ENCODE data around the gene CABS1.

Gene CABS1

DNA sequence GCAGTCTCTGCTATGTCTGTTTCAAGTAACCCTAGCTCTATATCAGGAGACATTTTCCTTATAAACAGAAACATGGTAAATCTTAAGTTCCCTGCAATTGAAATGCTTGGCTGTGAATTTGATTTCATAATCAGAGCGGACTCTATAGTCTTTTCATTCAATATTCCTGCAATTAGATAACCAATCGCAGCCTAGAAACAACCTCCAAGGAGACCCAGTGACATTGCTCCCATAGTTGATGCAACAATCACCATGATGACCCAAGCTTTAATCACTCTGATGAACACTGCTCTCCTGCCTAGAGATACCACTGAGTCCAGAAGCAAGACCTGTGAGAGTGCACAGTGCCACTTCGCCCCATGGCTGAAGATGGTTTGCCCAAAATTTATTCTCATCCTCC, at the start of gene CABS1:
Gene CABS1, plus strand, starts transcription at position 301 of the 400 bp plus-strand sequence. Its CDS starts 59 bp downstream, at position 360.
- in situ Hi-C loops (cut with HindIII; ENCODE audit: low sequenced_read_pairs) = no loop called here

DNA sequence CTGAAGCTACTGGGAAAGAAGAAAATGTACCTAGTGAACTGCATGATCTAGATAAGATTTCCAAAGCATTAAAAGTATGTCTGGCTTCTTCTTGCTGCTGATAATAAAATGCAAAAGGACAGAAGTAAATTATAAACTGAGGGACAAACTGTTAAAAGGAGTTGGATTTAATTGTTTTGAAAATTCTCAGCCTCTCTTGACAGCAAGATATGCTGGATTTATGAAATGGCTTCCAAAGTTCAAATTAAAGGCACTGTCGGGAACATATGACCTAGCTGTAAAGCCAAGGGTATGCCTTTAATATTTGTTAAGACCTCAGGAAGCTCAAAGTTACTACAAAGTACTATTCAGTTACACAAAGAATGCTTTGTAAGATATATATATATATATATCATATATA, 46.1 kb upstream of the CABS1 start:
- in situ Hi-C loops (cut with HindIII; ENCODE audit: low sequenced_read_pairs) = no loop called here

DNA sequence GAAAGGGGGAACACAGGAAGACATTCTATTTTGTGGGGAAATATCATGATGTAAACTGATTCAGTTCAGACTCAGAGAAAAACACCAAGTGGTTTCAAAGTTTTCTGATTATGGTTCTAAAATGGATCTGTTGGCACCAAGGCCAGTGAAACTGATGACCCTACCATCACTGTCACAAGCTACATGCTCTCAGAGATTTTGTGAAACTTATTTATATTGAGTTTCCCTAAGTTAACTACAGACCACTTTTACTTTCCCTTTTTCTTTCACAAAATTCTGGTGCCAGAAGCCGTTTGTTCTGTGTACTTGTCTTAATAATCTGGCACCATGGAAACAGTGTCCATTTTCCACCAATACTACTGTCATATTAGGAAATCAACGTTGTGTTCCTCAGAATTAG, 43.4 kb upstream of the CABS1 start:
- in situ Hi-C loops (cut with HindIII; ENCODE audit: low sequenced_read_pairs) = no loop called here

DNA sequence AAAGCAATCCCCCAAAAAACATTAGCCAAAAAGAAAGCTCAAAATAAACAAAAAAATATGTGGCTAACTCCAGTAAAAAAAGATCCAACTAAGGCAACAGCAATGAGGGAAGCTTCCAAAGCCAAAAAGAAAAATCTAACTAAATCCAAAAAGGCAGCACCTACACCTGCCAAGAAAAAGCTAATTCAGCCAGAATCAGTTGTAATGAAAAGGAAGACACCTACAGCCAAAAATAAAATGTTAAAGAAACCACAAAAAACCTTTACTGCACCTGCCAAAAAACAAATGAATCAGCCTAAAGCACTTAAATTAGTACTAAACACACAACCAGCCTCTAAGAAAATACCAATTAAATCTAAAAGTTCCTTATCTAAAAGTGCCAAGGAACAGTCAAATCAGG, 37.2 kb upstream of the CABS1 start:
- in situ Hi-C loops (cut with HindIII; ENCODE audit: low sequenced_read_pairs) = loop anchor here (5.0 kb wide), 1 partner anchor 85 kb away; the partner anchor contains the start of gene SMR3B

DNA sequence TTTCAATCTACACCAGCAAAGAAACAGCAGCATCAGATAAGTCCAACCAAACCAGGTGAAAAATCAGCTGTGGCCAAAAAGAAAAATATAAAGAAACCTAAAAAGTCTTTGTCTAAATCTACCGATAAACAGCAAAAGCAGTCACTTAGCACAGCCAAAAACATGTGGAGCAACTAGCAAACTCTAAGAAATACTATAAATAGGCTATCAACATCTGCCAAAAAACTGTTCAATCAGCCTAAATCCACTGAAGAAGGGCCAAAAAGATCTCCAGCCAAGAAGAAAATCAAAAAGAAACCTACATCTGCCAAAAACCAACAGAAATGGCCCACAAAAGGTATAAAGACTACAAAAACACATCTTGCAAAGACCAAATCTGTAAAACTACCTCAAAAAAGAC, 36.7 kb upstream of the CABS1 start:
- in situ Hi-C loops (cut with HindIII; ENCODE audit: low sequenced_read_pairs) = loop anchor here (5.0 kb wide), 1 partner anchor 84 kb away; the partner anchor contains the start of gene SMR3B

DNA sequence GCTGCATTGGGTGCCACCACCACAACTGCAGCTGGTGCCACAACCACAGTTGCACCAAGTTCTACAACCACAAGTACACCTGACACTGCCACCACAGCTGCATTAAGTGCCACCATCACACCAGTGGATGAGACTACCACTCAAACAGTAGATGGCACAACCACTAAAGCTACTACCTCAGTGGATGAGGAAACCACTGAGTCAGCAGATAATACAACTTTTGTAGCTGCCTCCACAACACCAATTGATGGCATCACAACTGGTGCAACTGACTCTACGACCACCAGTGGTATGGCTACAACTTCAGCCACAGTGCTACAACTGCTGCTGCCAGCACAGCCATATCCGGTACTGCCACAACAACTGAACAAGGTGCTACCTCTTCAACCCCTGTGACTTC, 35.1 kb upstream of the CABS1 start:
- in situ Hi-C loops (cut with HindIII; ENCODE audit: low sequenced_read_pairs) = loop anchor here (5.0 kb wide), 1 partner anchor 83 kb away; the partner anchor contains the start of gene SMR3B

DNA sequence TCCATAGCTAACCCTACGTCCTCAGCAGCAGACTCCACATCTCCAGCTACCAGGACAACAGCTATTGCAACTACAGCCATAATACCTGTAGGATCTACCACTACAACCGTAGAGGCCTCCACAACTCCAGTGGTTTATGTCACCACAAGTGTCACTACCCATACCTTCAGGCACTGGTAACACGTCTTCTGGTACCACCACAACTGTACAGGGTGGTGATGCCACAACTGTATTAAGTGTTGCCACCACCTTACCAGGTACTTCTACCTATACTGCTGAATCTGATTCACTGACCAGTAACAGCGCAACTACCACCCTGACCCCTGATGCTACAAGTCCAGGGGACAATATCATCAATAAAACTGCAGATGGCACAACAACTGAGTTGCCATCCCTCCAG, 34.6 kb upstream of the CABS1 start:
- in situ Hi-C loops (cut with HindIII; ENCODE audit: low sequenced_read_pairs) = no loop called here

DNA sequence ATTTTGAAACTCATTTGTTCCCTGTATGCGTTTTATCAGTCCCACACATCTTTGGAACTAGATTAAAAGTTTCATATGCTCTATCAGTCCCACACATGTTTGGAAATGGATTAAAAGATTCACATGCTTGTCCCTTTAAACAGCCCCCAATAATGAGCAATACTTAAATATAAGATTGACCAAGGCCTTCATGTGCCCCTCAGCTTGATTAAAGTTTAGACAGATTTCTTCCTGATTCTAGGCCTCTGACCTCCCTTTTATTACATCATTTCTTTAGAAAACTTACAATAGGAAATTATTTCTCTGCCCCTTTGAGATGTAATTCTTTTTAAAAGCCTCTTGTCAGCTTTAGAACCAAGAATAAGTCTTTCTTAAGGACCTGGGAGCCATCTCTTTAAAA, 31.7 kb upstream of the CABS1 start:
- in situ Hi-C loops (cut with HindIII; ENCODE audit: low sequenced_read_pairs) = no loop called here

DNA sequence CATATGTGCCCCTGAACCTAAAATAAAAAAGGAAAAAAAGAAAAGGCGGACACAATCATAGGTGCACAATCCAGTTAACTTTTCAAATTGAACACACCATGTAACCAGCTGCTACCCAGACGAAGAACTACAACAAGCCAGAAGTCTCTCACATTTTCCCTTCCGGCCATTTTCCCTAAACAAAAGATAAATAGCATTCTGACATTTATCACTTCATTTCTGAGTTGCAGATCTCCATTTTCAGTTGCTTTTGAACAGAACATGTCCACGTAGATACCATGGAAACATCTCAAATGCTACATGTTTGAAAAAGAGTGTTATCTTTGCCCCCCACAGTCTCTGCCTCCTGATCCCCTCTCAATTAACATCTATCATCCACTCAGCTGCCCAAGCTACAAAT, 29.2 kb upstream of the CABS1 start:
- in situ Hi-C loops (cut with HindIII; ENCODE audit: low sequenced_read_pairs) = no loop called here

DNA sequence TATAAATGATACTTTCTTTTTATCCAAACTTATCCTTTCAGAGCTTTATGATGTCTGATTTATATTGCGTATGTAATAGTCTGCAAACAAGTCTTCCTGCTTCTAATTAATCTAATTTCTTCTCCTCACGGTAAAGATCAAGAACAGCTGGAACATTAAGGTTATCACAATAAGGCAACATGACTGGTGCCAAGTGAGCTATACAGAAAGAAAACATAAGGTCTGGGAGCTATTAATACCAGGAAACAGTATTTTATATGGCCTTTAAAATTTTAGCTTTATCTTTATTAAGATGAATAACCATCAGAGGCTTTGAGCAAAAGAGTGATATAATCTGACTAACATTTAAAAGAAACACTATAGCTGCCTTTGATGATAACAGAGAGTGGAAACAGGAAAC, 28.7 kb upstream of the CABS1 start:
- in situ Hi-C loops (cut with HindIII; ENCODE audit: low sequenced_read_pairs) = no loop called here

DNA sequence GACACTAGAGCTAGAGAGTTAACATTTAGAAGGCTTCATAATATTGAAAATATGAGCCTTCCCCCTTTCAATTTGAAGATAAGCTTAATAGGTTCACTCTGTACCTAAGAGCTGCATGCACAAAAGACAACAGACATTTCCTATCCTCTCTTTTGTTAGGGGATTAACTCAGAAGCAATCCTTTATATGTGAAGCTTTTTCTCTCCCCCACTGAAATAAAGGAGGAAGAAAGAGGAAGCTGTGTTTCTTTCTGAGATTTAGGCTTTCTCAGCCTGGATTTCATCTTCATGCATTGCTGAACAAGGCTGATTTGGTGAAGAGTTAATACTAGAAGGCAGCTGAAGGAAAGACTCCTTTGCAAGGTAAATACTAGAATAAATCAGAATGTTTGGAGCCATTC, 21.0 kb upstream of the CABS1 start:
- in situ Hi-C loops (cut with HindIII; ENCODE audit: low sequenced_read_pairs) = no loop called here

DNA sequence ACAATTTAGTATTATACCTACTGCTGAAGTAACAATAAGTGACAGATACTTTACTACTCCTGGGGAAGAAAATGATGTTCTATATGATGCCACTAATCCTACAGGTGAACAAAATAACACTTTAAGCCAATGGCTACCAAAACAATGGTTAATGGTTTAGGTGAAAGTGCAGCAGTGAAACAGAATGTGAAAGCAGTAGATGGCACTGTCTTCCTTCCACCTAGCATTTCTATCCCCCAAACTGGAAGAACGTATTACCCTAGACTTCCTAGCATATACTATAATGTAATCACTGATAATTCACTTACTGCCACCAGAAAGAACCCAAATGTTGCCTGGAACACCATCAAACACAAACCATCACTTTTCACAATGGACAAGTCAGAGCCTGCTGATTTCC, 18.9 kb upstream of the CABS1 start:
- in situ Hi-C loops (cut with HindIII; ENCODE audit: low sequenced_read_pairs) = no loop called here

DNA sequence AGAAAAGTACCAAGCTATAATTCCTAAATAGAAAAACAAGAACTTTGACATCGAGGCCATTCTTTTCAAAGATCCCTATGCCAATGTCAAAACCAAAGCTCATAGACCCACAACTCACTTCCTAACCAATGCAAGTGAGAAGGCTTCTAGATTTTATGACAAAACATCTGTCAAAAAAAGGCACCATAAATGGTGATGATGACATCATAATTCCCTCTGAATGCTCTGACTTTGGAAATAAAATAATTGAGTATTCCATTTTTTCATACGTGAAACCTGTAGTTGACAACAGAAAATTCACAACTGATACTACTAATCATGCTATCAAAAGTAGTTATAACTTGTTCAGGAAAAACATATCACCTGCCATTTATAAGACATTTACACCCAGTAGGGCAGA, 8.7 kb upstream of the CABS1 start:
- in situ Hi-C loops (cut with HindIII; ENCODE audit: low sequenced_read_pairs) = no loop called here

DNA sequence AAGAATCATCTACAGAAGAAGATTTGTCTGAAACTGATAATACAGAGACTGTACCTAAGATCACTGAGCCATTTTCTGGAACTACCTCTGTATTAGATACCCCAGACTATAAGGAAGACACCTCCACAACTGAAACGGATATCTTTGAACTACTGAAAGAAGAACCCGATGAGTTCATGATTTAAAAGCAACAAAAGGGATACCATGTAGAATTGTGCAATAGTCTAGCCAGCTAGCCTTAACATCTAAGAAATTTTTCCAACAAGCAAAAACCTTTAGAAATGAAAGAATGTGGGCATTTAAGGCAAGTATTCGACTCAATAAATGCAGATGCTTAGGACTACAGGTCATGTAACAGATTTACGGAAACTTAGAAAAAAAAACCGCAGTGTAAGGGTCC, 1.3 kb downstream of the CABS1 start:
- in situ Hi-C loops (cut with HindIII; ENCODE audit: low sequenced_read_pairs) = no loop called here

DNA sequence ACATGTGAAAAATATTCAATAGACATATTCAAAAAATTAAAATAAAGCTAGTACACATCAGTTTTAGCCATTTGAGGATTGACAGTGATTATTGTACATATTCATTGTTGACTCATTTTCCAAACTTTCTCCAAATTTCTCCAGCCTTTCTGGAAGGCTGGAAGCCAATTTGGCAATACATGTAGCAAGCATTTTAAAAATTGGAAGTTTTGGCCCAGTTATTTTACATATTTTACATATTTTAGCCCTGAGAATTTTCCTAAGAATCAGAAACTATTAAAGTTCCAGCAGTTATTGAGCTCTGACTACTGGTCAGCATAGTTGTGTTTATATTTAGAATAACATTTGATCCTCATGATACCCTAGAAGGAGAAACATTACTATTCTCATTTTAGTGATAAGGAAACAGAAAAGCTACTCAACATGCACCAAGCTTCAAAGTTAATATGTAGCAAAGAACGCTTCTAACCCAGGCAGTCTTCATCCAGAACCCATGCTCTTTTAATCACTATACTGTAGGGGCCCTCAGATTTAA, 3.2 kb downstream of the CABS1 start:
- in situ Hi-C loops (cut with HindIII; ENCODE audit: low sequenced_read_pairs) = no loop called here

DNA sequence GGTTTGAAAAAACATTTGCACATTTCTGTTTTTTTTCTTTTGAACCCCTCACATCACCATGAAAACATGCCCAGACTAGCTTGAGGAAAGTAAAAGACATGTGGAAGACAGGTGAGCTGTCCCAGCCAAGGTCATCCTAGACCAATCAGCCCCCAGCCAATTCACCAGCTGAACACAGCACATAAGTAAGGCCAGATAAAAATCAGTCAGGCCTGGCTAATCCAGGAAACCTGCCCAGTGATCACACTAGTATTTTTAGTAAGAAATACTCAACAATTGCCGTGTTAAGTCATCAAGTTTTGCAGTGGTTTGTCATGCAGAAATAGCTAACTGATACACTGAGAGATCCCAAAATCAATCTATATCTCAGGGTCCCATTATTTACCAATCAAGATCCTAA, 21.4 kb downstream of the CABS1 start:
- in situ Hi-C loops (cut with HindIII; ENCODE audit: low sequenced_read_pairs) = no loop called here

DNA sequence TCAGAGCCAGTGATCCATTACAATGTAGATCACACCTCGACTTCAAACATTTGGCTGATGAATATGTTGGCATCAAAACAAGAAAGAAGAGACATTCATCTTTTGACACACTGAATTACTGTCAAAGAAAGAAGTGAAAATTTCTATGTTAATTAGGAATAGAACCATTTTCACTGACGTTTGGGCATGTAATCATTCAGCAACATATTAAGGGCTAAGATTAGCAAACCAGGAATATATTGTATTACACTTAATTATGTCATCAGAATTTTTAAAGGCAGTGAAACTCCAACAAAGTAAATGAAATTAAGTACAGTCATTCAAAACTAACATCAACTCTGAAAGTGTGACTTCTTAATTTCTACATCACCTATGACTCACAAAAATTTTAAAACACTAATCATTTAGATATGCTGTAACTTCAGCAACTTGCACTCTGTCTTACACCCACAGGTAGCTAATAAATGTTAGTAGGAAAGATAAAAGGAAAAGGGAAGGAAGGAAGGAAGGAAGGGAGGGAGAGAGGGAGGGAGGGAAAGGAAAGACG, 24.4 kb downstream of the CABS1 start:
- in situ Hi-C loops (cut with HindIII; ENCODE audit: low sequenced_read_pairs) = no loop called here

DNA sequence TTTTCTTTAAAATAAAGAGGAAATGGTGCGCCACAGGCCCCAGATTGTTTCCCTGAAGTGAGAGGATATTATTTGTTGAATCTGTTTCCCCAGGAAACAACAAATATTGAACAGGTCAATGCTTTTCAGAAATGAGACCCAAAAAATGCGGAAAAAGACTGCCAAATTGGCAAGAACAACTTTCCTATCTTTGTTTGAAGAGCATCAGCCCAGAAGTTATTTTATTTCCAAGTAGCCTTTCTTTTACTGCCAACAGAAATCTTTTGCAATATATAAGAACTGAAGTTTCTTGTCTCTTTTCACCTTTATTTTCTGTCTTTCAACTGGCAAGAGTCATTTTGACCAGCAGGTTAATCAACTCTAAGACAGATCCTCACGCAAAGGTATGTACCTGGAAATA, 25.7 kb downstream of the CABS1 start, which contains the start of gene SMR3A:
Gene SMR3A, plus strand, starts transcription at position 301 of the 400 bp plus-strand sequence. CDS start 1,356 bp downstream, outside the sequence.
- in situ Hi-C loops (cut with HindIII; ENCODE audit: low sequenced_read_pairs) = no loop called here

DNA sequence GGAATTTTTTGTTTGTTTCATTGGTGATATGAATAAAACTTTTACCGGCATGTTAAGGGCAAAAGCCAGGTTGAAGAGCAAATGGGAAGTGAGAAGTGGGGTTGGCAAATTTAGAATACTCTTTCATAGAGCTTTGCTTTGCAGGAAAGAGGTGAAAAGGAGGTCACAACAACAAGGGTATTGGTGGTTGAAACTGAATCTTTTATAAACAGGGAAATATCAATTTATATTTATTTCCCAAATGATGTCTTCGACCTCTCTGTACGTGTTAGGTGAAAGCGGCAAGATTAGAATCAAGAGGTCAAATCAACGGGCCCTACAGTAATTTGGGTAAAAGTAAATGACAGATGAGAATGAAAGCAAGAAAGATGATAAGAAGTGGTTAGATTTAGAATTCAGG, 29.2 kb downstream of the CABS1 start:
- in situ Hi-C loops (cut with HindIII; ENCODE audit: low sequenced_read_pairs) = no loop called here

DNA sequence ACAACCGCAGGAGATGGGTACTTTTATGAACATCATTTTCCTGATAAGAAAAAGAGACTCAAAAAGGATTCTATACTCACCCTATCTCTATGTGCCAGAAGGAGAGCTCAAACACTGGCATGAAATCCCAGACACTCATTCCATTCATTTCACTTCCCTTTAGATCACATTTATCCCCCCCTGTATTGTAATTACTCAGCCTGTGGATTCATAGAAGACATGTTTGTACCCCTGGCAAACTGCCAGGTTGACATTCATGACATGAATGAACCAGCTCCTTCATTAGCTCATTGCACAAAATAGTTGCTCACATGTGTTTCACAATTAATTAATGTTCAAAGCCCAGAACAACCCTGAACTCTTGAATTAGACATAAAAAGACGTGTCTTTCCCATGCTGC, 30.7 kb downstream of the CABS1 start:
- in situ Hi-C loops (cut with HindIII; ENCODE audit: low sequenced_read_pairs) = no loop called here

DNA sequence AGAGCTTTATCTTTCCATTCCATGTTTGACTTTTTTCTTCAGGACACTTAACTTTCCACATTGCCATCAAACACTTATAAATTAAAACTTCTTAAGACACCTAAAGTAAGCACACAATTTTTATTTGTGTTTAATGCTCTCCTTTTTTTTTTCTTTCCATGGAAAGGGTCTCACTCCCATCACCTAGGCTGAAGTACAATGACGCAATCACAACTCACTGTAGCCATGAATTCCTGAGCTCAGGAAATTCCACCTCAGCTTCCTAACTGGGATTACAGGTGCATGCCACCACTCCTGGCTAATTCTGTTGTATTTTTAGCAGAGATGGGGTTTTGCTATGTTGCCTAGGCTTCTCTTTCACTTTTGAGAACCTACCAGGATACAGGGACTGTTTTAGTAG, 33.0 kb downstream of the CABS1 start:
- in situ Hi-C loops (cut with HindIII; ENCODE audit: low sequenced_read_pairs) = no loop called here

DNA sequence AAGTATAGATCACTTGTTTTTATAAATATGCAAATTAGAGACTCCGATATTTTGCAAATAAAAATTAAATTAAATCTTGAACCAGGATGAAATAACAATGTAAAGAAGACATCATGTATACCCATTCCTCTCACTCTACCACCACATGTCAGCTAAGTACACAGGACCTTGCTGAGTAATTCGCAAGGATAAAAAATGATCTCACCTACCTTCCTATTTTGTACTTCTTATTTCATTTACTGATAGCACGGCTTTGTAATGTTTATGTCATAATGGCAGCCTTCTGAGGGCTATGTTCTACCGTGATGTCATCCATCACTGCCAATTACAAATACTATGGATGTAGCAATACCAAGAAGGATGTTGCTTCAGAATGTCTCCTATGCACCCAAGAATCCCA, 37.2 kb downstream of the CABS1 start:
- in situ Hi-C loops (cut with HindIII; ENCODE audit: low sequenced_read_pairs) = no loop called here

DNA sequence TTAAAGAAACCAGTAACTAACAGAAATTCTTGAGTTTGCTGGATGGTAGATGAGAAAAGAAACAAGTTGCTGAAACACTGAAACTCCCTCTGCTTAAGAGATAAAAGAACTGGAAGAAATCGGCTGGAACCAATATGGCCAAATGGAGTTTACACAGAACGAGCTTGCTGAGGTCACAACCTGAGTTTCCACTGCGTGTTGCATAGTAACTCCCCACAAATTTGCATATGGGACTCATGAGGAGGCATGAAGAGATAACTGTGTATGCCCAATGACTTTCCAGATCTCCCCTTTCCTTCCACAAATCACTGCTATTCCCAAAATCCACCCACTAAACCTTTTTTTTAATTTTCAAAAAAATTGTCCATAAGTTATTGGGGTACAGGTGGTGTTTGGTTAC, 38.0 kb downstream of the CABS1 start:
- in situ Hi-C loops (cut with HindIII; ENCODE audit: low sequenced_read_pairs) = no loop called here

All from endothelial cell of hepatic sinusoid (primary cell).